Small intestine (tissue), 4 donors: ENCODE measurements around the gene NUAK2. TPM values are rescaled to one million over a fixed set of nuclear protein-coding genes. Genes with fewer than 3 reads are reported as not detected.

Source experiments
- polyA plus RNA-seq, 4 donors: library from polyadenylated mRNA; stranded (reverse) in 3 of 4; unstranded in 1 of 4; fragments of 200-250 nt in 3 of 4; fragments of 120-200 nt in 1 of 4; gene quantifications; one replicate each; pipeline versions ENCODE4 v1.2.1 to v1.2.3, GENCODE V29; 2013
- donor health status: healthy with polysubstance abuse.
- donor health status: Bipolar disorder and iron deficiency.
- donor health status: healthy.

NUAK2 gene
- polyA plus RNA-seq, 4 donors: 8.5 to 16.2 (median 10.2) TPM

Other genes with a start within 250 kb of the NUAK2 start
- 1 to 10 TPM; 1.4 to 2.8 (median 1.9) TPM for gene TMEM81, start 237.3 kb downstream of the NUAK2 start, polyA plus RNA-seq
- gene RBBP5, start 199.8 kb downstream of the NUAK2 start, polyA plus RNA-seq: 10 to 100 TPM in 1 of 4 donors, 1 to 10 TPM in 3; 5.9 to 14.4 (median 7.1) TPM
- 1 to 10 TPM; 1.1 to 4.8 (median 2.3) TPM for gene DSTYK, start 110.0 kb downstream of the NUAK2 start, polyA plus RNA-seq
- 1 to 10 TPM in 2 of 4 donors, under 1 TPM in 2; 0.54 to 1.7 (median 0.96) TPM for gene TMCC2, start 93.8 kb downstream of the NUAK2 start, polyA plus RNA-seq
- 1 to 10 TPM in 3 of 4 donors, under 1 TPM in 1; 0.22 to 1.7 (median 1.1) TPM for gene KLHDC8A, start 35.2 kb upstream of the NUAK2 start, polyA plus RNA-seq
- gene LEMD1, start 100.3 kb upstream of the NUAK2 start, polyA plus RNA-seq: 1 to 10 TPM in 2 of 4 donors, under 1 TPM in 2; 0.34 to 3.8 (median 0.79) TPM
- under 1 TPM in 3 of 4 donors, not detected in 1; 0.22 to 0.43 (median 0.30) TPM for gene BLACAT1, start 134.3 kb upstream of the NUAK2 start, polyA plus RNA-seq
- 10 to 100 TPM; 32.7 to 62.4 (median 41.1) TPM for gene CDK18, start 182.9 kb upstream of the NUAK2 start, polyA plus RNA-seq